ENCODE measurements around the gene BCAS3.

The BCAS3 gene

GRCh38 chr17:61302953-61303816, 625.5 kb downstream of the BCAS3 start:
- no peak overlapping the region for H3K4me3 ChIP-seq (ENCODE audit: low read depth, low read length)
- no peaks in the 10 kb centered on the region for H3K27me3 ChIP-seq
- DNase-seq = no peak
- no peaks in the 10 kb centered on the region for H3K9me3 ChIP-seq
- no peaks in the 10 kb centered on the region for H3K36me3 ChIP-seq
- peaks cover 14% of the 10 kb centered on the region for H3K4me1 ChIP-seq
- no peak for TF ChIP-seq CTCF (IDR thresholded peaks at IDR 0.05; ENCODE audit: low read depth, low read length)

- no peak for TF ChIP-seq CTCF (IDR thresholded peaks at IDR 0.05; ENCODE audit: low read depth, low read length)
Measured at GRCh38 chr17:61303817-61304096, 626.1 kb downstream of the BCAS3 start.

GRCh38 chr17:61305024-61305423, 627.4 kb downstream of the BCAS3 start:
- Histone ChIP-seq H3K4me3 (ENCODE audit: low read depth, low read length) (no peak overlapping the region), H3K36me3 (no peaks in the 10 kb centered on the region), H3K27me3 (no peaks in the 10 kb centered on the region), H3K9me3 (no peaks in the 10 kb centered on the region), H3K4me1 (peaks cover 17% of the 10 kb centered on the region)
- DNase-seq = no peak
- no peak for TF ChIP-seq CTCF (IDR thresholded peaks at IDR 0.05; ENCODE audit: low read depth, low read length)

More at GRCh38 chr17:61303817-61304096, 626.1 kb downstream of the BCAS3 start:
- peaks cover 18% of the 10 kb centered on the region for H3K4me1 ChIP-seq
- no peak overlapping the region for H3K4me3 ChIP-seq (ENCODE audit: low read depth, low read length)
- DNase-seq = no peak
- no peaks in the 10 kb centered on the region for H3K9me3 ChIP-seq
- H3K36me3 ChIP-seq = no peaks in the 10 kb centered on the region
- H3K27me3 ChIP-seq = no peaks in the 10 kb centered on the region

GRCh38 chr17:61306003-61306402, 628.4 kb downstream of the BCAS3 start:
- no peak for TF ChIP-seq CTCF (IDR thresholded peaks at IDR 0.05; ENCODE audit: low read depth, low read length)
- H3K9me3 ChIP-seq = no peaks in the 10 kb centered on the region

GRCh38 chr17:61307905-61308886, 630.5 kb downstream of the BCAS3 start:
- no peaks in the 10 kb centered on the region for H3K36me3 ChIP-seq
- peaks cover 7% of the 10 kb centered on the region for H3K4me1 ChIP-seq
- H3K27me3 ChIP-seq = no peaks in the 10 kb centered on the region
- TF ChIP-seq CTCF (IDR thresholded peaks at IDR 0.05; ENCODE audit: low read depth, low read length) = no peak
- no peak for DNase-seq
- no peak overlapping the region for H3K4me3 ChIP-seq (ENCODE audit: low read depth, low read length)
- no peaks in the 10 kb centered on the region; the same call in 1 of the 2 replicates for H3K9me3 ChIP-seq

More at GRCh38 chr17:61306003-61306402, 628.4 kb downstream of the BCAS3 start:
- Histone ChIP-seq H3K4me1 (peaks cover 10% of the 10 kb centered on the region), H3K36me3 (no peaks in the 10 kb centered on the region), H3K4me3 (ENCODE audit: low read depth, low read length) (no peak overlapping the region), H3K27me3 (no peaks in the 10 kb centered on the region)
- DNase-seq = no peak
